ENCODE measurements around the gene ZFC3H1.

DNA sequence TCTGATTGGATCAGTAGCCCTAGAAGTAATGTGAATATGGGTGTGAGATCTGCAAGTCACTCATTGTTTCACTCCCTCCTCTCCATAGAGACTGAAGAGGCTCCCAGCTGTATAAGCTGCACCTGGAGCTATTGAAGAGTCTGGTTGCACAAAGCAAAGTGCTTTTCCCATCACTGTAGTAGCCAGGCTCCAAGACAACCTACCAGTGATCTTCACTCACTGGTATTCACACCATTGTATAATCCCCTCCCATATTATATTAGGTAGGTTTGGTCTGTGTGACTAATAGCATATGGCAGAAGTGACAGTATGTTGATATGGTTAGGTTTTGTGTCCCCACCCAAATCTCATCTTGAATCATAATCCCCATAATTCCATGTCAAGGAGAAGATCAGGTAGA, 64.4 kb downstream of the ZFC3H1 start:
- TF ChIP-seq CTCF (IDR thresholded peaks at IDR 0.05; ENCODE audit: insufficient read depth, low read length, poor library complexity, severe bottlenecking) (no peak), EZH2phosphoT487 (conservative IDR thresholded peaks at IDR 0.05; ENCODE audit: low read length) (no peak)
